Esophagus squamous epithelium (tissue), 4 donors: Measurements from ENCODE around the gene NLK.

ENCODE experiments used
- POLR2A ChIP-seq, 4 donors: fragments of 450-650 bp; IDR thresholded peaks; one replicate each; pipeline ENCODE4 v1.6.1; 2017; ENCODE audit warnings: antibody characterized with exemption in 4 of 4, mild to moderate bottlenecking in 4 of 4, moderate library complexity in 3 of 4
- TF ChIP-seq, protein P1 (sequence below), 6 experiments: fragments of 450-650 bp in 4 of 6; fragments of 200-600 bp in 2 of 6; sonication (generic) in 2 of 6; IDR thresholded peaks; one replicate each; pipeline ENCODE4 v1.5.1; 2016 to 2019; ENCODE audit warnings: antibody characterized with exemption in 6 of 6, mild to moderate bottlenecking in 4 of 6, moderate library complexity in 4 of 6

DNA sequence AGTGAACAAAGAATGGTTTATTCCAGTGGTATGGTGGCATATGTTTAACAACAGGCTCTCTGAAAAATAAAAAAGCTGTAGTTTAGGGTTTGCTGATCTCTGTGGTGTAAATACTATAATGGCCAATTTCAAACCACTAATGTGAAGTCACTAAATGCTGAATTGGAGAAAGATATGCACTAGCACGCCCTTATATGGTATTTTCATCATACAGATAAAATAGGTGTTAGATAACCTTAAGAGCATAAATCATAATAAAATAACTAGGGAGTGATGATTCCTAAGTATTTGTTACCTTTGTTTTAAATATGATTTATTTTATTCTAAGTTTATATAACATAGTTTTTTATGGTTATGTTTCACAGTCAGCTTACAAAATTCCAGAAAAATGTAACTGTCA lies 17.2 kb downstream of the NLK start:
- no peak for TF ChIP-seq POLR2A (IDR thresholded peaks at IDR 0.05)
- TF ChIP-seq, protein P1, sequence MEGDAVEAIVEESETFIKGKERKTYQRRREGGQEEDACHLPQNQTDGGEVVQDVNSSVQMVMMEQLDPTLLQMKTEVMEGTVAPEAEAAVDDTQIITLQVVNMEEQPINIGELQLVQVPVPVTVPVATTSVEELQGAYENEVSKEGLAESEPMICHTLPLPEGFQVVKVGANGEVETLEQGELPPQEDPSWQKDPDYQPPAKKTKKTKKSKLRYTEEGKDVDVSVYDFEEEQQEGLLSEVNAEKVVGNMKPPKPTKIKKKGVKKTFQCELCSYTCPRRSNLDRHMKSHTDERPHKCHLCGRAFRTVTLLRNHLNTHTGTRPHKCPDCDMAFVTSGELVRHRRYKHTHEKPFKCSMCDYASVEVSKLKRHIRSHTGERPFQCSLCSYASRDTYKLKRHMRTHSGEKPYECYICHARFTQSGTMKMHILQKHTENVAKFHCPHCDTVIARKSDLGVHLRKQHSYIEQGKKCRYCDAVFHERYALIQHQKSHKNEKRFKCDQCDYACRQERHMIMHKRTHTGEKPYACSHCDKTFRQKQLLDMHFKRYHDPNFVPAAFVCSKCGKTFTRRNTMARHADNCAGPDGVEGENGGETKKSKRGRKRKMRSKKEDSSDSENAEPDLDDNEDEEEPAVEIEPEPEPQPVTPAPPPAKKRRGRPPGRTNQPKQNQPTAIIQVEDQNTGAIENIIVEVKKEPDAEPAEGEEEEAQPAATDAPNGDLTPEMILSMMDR (IDR thresholded peaks at IDR 0.05) = no peak
